SK-N-SH treated with all-trans-retinoic acid at 6 μM for 48 hours (cell line): ENCODE results near the gene ABCA3.

Experiments
- CSRNP3 ChIP-seq: fragments of 250-450 bp; sonication (Bioruptor Pico); IDR thresholded peaks from 2 replicates; pipeline ENCODE4 v1.5.1; 2021; ENCODE audit warnings: mild to moderate bottlenecking, moderate library complexity
- GLIS3 ChIP-seq: fragments of 250-450 bp; sonication (Bioruptor Pico); IDR thresholded peaks from 2 replicates; pipeline ENCODE4 v1.5.0; 2020; ENCODE audit warnings: mild to moderate bottlenecking, moderate library complexity
- ZFP3 ChIP-seq: fragments of 250-450 bp; sonication (Bioruptor Pico); IDR thresholded peaks from 2 replicates; pipeline ENCODE4 v1.5.0; 2020; ENCODE audit warnings: mild to moderate bottlenecking, moderate library complexity

GRCh38 chr16:2270588-2271470 lies 69.7 kb downstream of the ABCA3 start:
- TF ChIP-seq GLIS3 (no peak), CSRNP3 (CRISPR knock-in tag) (no peak), ZFP3 (CRISPR knock-in tag) (no peak)
